Muscle layer of duodenum (tissue), 2 donors: ENCODE results near the gene PPT2.
"Not testable (repeated sequence)": the region's sequence is repeated elsewhere in the genome, so short reads cannot be mapped to it uniquely, and the experiment has no call there.

Source experiments
- H3K27ac ChIP-seq: one replicate; pipeline ENCODE4 v1.7.0; 2013; ENCODE audit warnings: mild to moderate bottlenecking, low read length
- H3K27me3 ChIP-seq: one replicate; pipeline ENCODE4 v1.7.0; 2013; ENCODE audit warnings: low read depth, mild to moderate bottlenecking, control low read depth, low read length
- H3K36me3 ChIP-seq, 2 donors: one replicate each; pipeline ENCODE4 v1.7.0; 2013; ENCODE audit warnings: low read length in 2 of 2, control low read depth in 1 of 2, mild to moderate bottlenecking in 1 of 2; ENCODE audit not compliant: insufficient read depth in 2 of 2, control insufficient read depth in 1 of 2
- H3K4me1 ChIP-seq, 2 donors: one replicate each; pipeline ENCODE4 v1.7.0; 2013; ENCODE audit warnings: low read length in 2 of 2, mild to moderate bottlenecking in 2 of 2, control low read depth in 1 of 2, moderate library complexity in 1 of 2; ENCODE audit not compliant: insufficient read depth in 2 of 2, control insufficient read depth in 1 of 2
- H3K4me3 ChIP-seq, 2 donors: one replicate each; pipeline ENCODE4 v1.7.0; 2013; ENCODE audit warnings: low read length in 2 of 2, low read depth in 1 of 2, mild to moderate bottlenecking in 1 of 2
- H3K9me3 ChIP-seq, 2 donors: one replicate each; pipeline ENCODE4 v1.7.0; 2013; ENCODE audit warnings: low read length in 2 of 2, control low read depth in 1 of 2, mild to moderate bottlenecking in 1 of 2; ENCODE audit not compliant: control insufficient read depth in 1 of 2
- donor health status: healthy.

Gene PPT2

DNA sequence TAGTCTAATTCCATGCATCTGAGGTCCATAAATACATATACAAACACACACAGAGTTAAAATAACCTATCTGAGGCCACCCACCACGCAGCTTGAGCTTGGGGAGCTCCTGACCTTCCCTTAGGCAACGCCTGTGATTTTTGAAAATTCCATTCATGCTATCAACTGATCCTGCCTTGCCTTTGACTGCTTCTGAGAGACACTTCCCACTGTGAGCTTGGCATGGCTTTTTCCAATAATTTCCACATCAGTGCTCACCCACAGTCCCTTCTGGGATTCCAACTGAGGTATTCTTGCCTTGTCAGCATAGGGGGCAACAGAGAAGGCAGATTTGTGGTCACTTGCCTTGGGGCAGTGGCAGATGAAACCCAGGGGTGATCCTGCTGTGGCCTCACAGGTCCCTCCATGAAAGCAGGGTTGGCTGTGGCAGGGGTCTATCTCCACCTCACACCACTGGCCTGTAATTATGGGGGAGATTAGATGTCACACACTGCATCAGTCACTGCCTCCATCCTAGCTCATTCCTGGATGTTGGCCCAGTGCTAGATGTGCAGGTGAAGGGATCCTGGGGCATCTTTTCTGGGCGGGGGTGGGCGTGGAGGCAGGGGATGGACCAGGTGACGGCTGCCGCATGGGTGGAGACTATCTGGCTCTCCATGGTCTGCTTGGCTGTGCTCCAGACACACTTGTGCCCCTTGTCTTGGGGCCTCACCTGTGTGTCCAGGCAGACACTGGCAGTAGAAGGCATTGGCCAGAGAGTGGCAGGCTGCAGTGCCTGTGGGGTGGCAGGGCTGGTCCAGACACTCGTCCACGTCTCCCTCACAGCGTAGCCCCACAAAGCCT lies 49.7 kb downstream of the PPT2 start:
- no peak overlapping the region for H3K27ac ChIP-seq
- H3K27me3 ChIP-seq = no peaks in the 10 kb centered on the region
- no peaks in the 10 kb centered on the region for H3K9me3 ChIP-seq
- no peaks in the 10 kb centered on the region for H3K4me1 ChIP-seq
- no peaks in the 10 kb centered on the region for H3K36me3 ChIP-seq
- no peak overlapping the region for H3K4me3 ChIP-seq

DNA sequence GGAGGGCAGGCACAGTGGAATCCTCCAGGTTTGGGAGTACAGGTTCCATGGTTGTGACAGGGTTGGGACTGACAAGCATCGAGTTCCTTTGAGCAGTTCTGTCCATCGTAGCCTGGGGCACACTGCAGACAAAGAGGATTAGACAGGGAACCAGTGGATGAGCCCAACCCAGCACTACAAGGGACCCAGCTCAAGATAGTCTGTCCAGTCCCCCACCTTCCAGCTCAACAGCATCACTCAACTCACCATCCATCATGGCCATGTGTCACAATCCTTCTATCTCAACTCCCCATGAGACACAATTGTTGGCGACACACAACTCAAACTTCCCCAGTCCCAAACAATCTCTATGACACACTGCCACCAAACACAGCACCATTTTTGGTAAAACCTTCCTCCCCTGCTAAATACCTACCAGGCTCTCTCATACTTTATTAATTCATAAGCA lies 50.4 kb downstream of the PPT2 start:
- H3K27me3 ChIP-seq = no peaks in the 10 kb centered on the region
- H3K4me3 ChIP-seq = no peak overlapping the region
- H3K27ac ChIP-seq = no peak overlapping the region
- no peaks in the 10 kb centered on the region for H3K36me3 ChIP-seq
- no peaks in the 10 kb centered on the region for H3K9me3 ChIP-seq
- no peaks in the 10 kb centered on the region for H3K4me1 ChIP-seq

DNA sequence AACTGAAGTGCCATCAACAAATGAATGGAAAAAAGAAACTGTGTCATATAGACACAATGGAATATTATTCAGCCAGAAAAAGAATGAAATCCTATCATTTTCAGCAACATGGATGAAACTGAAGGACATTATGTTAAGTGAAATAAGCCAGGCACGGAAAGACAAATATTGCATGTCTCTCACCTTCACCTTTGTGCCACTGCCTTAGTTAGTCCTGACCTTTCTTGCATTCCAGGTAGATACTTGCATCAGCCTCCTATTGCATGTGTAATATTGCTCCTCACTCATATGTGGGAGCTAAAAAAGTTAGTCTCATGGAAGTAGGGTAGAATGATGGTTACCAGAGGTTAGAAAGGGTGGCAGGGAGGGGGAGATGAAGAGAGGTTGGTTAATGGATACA lies 55.1 kb downstream of the PPT2 start:
- Histone ChIP-seq H3K27ac (no peak overlapping the region), H3K36me3 (no peaks in the 10 kb centered on the region), H3K9me3 (no peaks in the 10 kb centered on the region), H3K4me3 (no peak overlapping the region), H3K4me1 (no peaks in the 10 kb centered on the region), H3K27me3 (no peaks in the 10 kb centered on the region)

DNA sequence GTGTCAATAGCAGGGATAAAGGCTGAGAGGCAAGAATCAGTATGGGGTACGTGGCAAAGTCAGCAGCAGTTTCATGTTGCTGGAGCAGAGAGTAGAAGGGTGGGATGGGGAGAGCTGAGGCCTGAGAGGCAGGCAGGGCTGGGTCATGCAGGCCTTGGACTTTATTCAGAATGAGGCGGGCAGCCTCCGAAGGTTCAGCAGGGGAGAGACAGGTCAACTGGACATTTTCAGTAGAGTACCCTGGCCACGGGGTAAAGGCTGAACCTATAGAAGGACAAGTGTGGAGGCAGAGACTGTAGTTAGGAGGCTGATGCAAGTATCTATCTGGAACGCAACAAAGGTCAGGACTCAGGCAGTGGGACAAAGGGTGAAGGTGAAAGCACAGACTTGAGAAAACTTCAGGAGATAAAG lies 56.3 kb downstream of the PPT2 start:
- no peak overlapping the region for H3K27ac ChIP-seq

DNA sequence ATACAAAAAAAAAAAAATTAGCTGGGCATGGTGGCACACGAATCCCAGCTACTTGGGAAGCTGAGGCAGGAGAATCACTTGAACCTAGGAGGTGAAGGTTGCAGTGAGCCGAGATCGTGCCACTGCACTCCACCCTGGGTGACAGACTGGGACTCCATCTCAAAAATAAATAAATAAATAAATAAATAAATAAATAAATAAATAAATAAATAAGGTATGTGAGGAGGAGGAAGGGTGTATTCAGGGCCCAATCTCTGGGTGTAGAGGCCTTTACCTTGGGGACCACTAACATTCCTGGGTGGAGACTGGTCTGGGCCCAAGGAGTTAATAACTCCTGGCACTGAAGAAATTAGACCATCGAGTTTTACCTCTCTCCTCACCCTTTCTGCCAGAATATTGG lies 57.5 kb downstream of the PPT2 start:
- H3K36me3 ChIP-seq, H3K27ac ChIP-seq, H3K4me3 ChIP-seq, H3K27me3 ChIP-seq, H3K9me3 ChIP-seq, H3K4me1 ChIP-seq: not testable (repeated sequence)

More for the DNA sequence above, 56.3 kb downstream of the PPT2 start:
- Histone ChIP-seq H3K4me3 (no peak overlapping the region), H3K9me3 (no peaks in the 10 kb centered on the region), H3K27me3 (no peaks in the 10 kb centered on the region), H3K36me3 (no peaks in the 10 kb centered on the region), H3K4me1 (no peaks in the 10 kb centered on the region)

DNA sequence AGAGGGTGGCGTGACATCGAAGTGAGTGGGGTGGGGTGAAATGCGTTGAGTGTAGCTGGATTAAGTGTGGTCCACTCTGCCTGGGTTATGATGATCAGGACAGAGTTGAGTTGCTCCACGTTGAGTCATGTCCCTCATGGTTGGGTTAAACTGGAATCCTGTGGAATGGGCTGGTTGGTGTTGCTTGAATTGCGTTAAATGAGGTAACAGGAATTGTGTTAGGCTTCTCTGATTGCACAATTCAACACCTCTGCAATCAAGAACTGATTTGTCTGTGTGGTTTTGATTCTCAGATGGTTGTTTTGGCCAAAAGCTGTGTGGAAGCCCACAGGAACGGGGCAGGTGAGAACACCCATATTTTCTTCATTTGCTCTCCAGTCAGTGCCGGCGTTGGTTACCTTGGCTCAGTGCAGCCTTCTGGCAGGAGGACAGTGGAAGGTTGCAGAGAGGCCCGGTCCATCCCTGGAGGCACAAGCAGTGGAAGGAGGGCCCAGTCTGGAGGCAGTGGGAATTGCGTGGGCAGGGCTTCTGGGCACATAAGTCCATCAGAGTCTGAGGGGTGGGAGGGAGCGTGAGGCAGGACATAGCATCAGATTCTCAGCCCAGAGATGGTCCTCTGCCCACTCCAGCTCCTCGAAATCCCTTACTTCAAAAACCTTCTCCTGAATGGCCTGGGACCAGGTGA lies 58.3 kb downstream of the PPT2 start:
- Histone ChIP-seq H3K4me3 (no peak overlapping the region), H3K27ac (no peak overlapping the region), H3K27me3 (no peaks in the 10 kb centered on the region), H3K36me3 (no peaks in the 10 kb centered on the region), H3K4me1 (no peaks in the 10 kb centered on the region), H3K9me3 (no peaks in the 10 kb centered on the region)
